SK-N-SH (cell line): ENCODE results near the gene AGRP. TPM values are rescaled to one million over a fixed set of nuclear protein-coding genes. Genes with fewer than 3 reads are reported as not detected.
A peak's percentile ranks its signal among the peaks of the same experiment; 100 is the strongest.

ENCODE experiments used
- CTCF ChIA-PET: fragments of 300-600, 350-600 bp; formaldehyde crosslinking; extraction: SDS; loops from one replicate; lab custom pipeline; 2021; lab: Yijun Ruan, JAX
- POLR2A ChIA-PET: fragments of 350-600 bp; sonication (Branson Sonifier 250); formaldehyde crosslinking; extraction: SDS; loops from one replicate; lab custom pipeline; 2020; ENCODE audit warnings: antibody characterized with exemption, inconsistent platforms; lab: Yijun Ruan, JAX
- DNase-seq: peaks from one replicate; pipeline ENCODE4 v3.0.0; 2012
- H2AFZ ChIP-seq: fragments of 200-600 bp; sonication (generic); 2 replicates; pipeline ENCODE4 v1.8.1; 2016; ENCODE audit warnings: antibody characterized with exemption, mild to moderate bottlenecking, low read depth
- H3F3A ChIP-seq: fragments of 200-600 bp; sonication (generic); replicated peaks from 2 replicates; pipeline ENCODE3; 2016; ENCODE audit warnings: antibody characterized with exemption, mild to moderate bottlenecking; ENCODE audit not compliant: insufficient read depth
- H3K27ac ChIP-seq, 2 experiments: fragments of 200-500 bp in 1 of 2; fragments of 200-600 bp in 1 of 2; sonication (Bioruptor generic) in 1 of 2; sonication (generic), shearing (Covaris generic) in 1 of 2; 2 replicates each; pipeline versions ENCODE4 v1.5.1 to v1.6.1; 2014 to 2016; ENCODE audit warnings: low read depth in 2 of 2, inconsistent platforms in 1 of 2, low read length in 1 of 2, mild to moderate bottlenecking in 1 of 2, mixed read lengths in 1 of 2
- H3K27me3 ChIP-seq: fragments of 200-600 bp; sonication (generic), shearing (Covaris generic); 2 replicates; pipeline ENCODE4 v1.6.1; 2016; ENCODE audit warnings: mixed run types; ENCODE audit not compliant: insufficient read depth
- H3K36me3 ChIP-seq, 2 experiments: fragments of 200-500 bp in 1 of 2; fragments of 200-600 bp in 1 of 2; sonication (Bioruptor generic) in 1 of 2; sonication (generic) in 1 of 2; replicated peaks in 1 of 2; 2 replicates each; pipeline versions ENCODE3 to v1.5.1; 2014 to 2016; ENCODE audit warnings: low read length in 1 of 2, mild to moderate bottlenecking in 1 of 2; ENCODE audit not compliant: insufficient read depth in 2 of 2, control insufficient read depth in 1 of 2
- H3K4me1 ChIP-seq, 2 experiments: fragments of 200-500 bp in 1 of 2; fragments of 200-600 bp in 1 of 2; sonication (Bioruptor generic) in 1 of 2; sonication (generic), shearing (Covaris generic) in 1 of 2; 2 replicates each; pipeline versions ENCODE4 v1.5.1 to v1.6.1; 2014 to 2016; ENCODE audit warnings: low read depth in 1 of 2, low read length in 1 of 2, mixed run types in 1 of 2; ENCODE audit not compliant: insufficient read depth in 2 of 2, control insufficient read depth in 1 of 2
- H3K4me2 ChIP-seq: fragments of 200-600 bp; sonication (generic), shearing (Covaris generic); 2 replicates; pipeline ENCODE4 v1.6.1; 2017; ENCODE audit warnings: mixed run types
- H3K4me3 ChIP-seq, 2 experiments: fragments of 200-500 bp in 1 of 2; fragments of 200-600 bp in 1 of 2; sonication (Bioruptor generic) in 1 of 2; sonication (generic), shearing (Covaris generic) in 1 of 2; 2 replicates each; pipeline versions ENCODE4 v1.5.1 to v1.8.1; 2014 to 2016; ENCODE audit warnings: low read depth in 2 of 2, inconsistent platforms in 1 of 2, low read length in 1 of 2, mild to moderate bottlenecking in 1 of 2, mixed read lengths in 1 of 2, moderate library complexity in 1 of 2
- H3K79me2 ChIP-seq: fragments of 200-600 bp; sonication (generic); 2 replicates; pipeline ENCODE4 v1.8.1; 2017; ENCODE audit warnings: mild to moderate bottlenecking; ENCODE audit not compliant: insufficient read depth
- H3K9ac ChIP-seq: fragments of 200-600 bp; sonication (generic); 2 replicates; pipeline ENCODE4 v1.6.1; 2017; ENCODE audit warnings: mixed run types
- H3K9me2 ChIP-seq: fragments of 200-600 bp; sonication (generic); 2 replicates; pipeline ENCODE4 v1.6.1; 2017; ENCODE audit warnings: mixed run types
- H3K9me3 ChIP-seq: fragments of 200-600 bp; sonication (generic); 2 replicates; pipeline ENCODE4 v1.6.1; 2017; ENCODE audit warnings: mixed run types, mild to moderate bottlenecking, moderate library complexity
- H4K20me1 ChIP-seq: fragments of 200-600 bp; sonication (generic); 2 replicates; pipeline ENCODE4 v1.6.1; 2017; ENCODE audit warnings: mild to moderate bottlenecking, mixed run types; ENCODE audit not compliant: insufficient read depth
- CTCF ChIP-seq: fragments of 200-600 bp; sonication (generic); IDR thresholded peaks from 2 replicates; pipeline ENCODE4 v1.6.1; 2017; ENCODE audit warnings: antibody characterized with exemption, mild to moderate bottlenecking, moderate library complexity
- ELF1 ChIP-seq: IDR thresholded peaks from 2 replicates; pipeline ENCODE4 v1.4.0; 2012
- EP300 ChIP-seq, 2 experiments: IDR thresholded peaks; 2 replicates each; pipeline versions ENCODE4 v1.4.0 to v1.6.1; 2012; ENCODE audit warnings: borderline replicate concordance in 1 of 2, low read depth in 1 of 2, low read length in 1 of 2
- GABPA ChIP-seq: IDR thresholded peaks from 2 replicates; pipeline ENCODE4 v1.4.0; 2012; ENCODE audit warnings: low read depth, mild to moderate bottlenecking
- IRF3 ChIP-seq: fragments of 150-350 bp; IDR thresholded peaks from 2 replicates; pipeline ENCODE4 v1.6.1; 2016; ENCODE audit warnings: mild to moderate bottlenecking, low read depth, low read length
- MXI1 ChIP-seq: IDR thresholded peaks from 2 replicates; pipeline ENCODE4 v1.6.1; 2012; ENCODE audit warnings: mild to moderate bottlenecking, low read depth, low read length, improper control_type of control experiment
- NFIC ChIP-seq: IDR thresholded peaks from 2 replicates; pipeline ENCODE4 v1.4.0; 2012; ENCODE audit warnings: borderline replicate concordance
- POLR2AphosphoS5 ChIP-seq: IDR thresholded peaks from 2 replicates; pipeline ENCODE4 v1.6.1; 2012; ENCODE audit warnings: low read depth, low read length
- RAD21 ChIP-seq: IDR thresholded peaks from 2 replicates; pipeline ENCODE4 v1.6.1; 2012; ENCODE audit warnings: mild to moderate bottlenecking, low read length
- RCOR1 ChIP-seq: fragments of 150-350 bp; IDR thresholded peaks from 2 replicates; pipeline ENCODE4 v1.6.1; 2017; ENCODE audit warnings: antibody characterized with exemption, low read length
- RFX5 ChIP-seq: IDR thresholded peaks from 2 replicates; pipeline ENCODE4 v1.6.1; 2012; ENCODE audit warnings: mild to moderate bottlenecking, improper control_type of control experiment, low read length
- RXRA ChIP-seq: IDR thresholded peaks from 2 replicates; pipeline ENCODE4 v1.4.0; 2012; ENCODE audit warnings: low read depth, mild to moderate bottlenecking, borderline replicate concordance
- SIN3A ChIP-seq: IDR thresholded peaks from 2 replicates; pipeline ENCODE4 v1.6.1; 2012; ENCODE audit warnings: low read depth, mild to moderate bottlenecking, low read length, moderate library complexity, borderline replicate concordance
- SMC3 ChIP-seq: IDR thresholded peaks from 2 replicates; pipeline ENCODE4 v1.6.1; 2012; ENCODE audit warnings: low read depth, low read length, improper control_type of control experiment
- TCF12 ChIP-seq: IDR thresholded peaks from 2 replicates; pipeline ENCODE4 v1.4.0; 2012
- WGBS: methylation state at CpG from one replicate; pipeline ENCODE4 v1.1.6; 2017; ENCODE audit warnings: low lambda C conversion rate; 5-methylcytosine and 5-hydroxymethylcytosine counted together
- polyA plus RNA-seq, 3 experiments: library from polyadenylated mRNA; depleted of rRNA; stranded (reverse); fragments of >200 nt; gene quantifications; 2 replicates each; pipeline ENCODE4 v1.2.3, GENCODE V29; 2012
- TF ChIP-seq, protein P1 (sequence below): IDR thresholded peaks from 2 replicates; pipeline ENCODE4 v1.4.0; 2012; ENCODE audit warnings: low read depth, borderline replicate concordance

AGRP gene
- polyA plus RNA-seq, 1 of the 3 experiments (the other 2 are of a cell fraction) = not detected

DNA sequence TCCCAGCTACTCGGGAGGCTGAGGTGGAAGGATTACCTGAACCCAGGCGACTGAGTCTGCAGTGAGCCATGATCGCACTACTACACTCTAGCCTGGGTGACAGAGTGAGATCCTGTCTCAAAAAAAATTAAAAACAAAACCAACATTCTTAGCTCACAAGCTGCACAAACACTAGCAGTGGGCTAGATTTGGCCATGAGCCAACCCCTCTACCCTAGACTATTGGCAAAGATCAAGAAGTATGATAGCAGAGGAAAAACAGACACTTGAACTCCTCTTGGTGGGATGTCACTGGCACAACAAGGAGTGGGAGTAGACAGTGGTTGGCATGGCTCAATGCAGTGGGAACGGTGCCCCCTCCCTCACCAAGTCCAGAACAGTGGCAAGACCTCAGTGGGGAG lies 25.7 kb upstream of the AGRP start:
- no peaks in the 10 kb centered on the region for H3K79me2 ChIP-seq

GRCh38 chr16:67506468-67506867 lies 23.1 kb upstream of the AGRP start:
- H3K9ac ChIP-seq = no peak overlapping the region
- no peaks in the 10 kb centered on the region for H3K79me2 ChIP-seq
- no peaks in the 10 kb centered on the region for H4K20me1 ChIP-seq
- H3K9me3 ChIP-seq = no peaks in the 10 kb centered on the region
- H3K9me2 ChIP-seq = no peaks in the 10 kb centered on the region
- 81% methylated on average over 8 of the region's 8 CpGs for WGBS
- TF ChIP-seq RXRA = no peak
- TF ChIP-seq POLR2AphosphoS5 = no peak
- TF ChIP-seq MXI1 = no peak
- no peak for TF ChIP-seq GABPA
- no peak for TF ChIP-seq IRF3
- TF ChIP-seq, protein P1, sequence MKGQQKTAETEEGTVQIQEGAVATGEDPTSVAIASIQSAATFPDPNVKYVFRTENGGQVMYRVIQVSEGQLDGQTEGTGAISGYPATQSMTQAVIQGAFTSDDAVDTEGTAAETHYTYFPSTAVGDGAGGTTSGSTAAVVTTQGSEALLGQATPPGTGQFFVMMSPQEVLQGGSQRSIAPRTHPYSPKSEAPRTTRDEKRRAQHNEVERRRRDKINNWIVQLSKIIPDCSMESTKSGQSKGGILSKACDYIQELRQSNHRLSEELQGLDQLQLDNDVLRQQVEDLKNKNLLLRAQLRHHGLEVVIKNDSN = no peak
- TF ChIP-seq CTCF = no peak
- no peak for TF ChIP-seq SMC3
- no peak for TF ChIP-seq TCF12
- no peak for TF ChIP-seq RCOR1
- no peaks in the 10 kb centered on the region for H3K27me3 ChIP-seq
- POLR2A ChIA-PET = interaction anchor here (0.6 kb wide), 1 partner anchor 20 kb away, joined by 3 read pairs; no protein-coding TSS in a partner anchor
- no peak for DNase-seq
- H3K27ac ChIP-seq = no peak overlapping the region
- no peak overlapping the region for H3K4me2 ChIP-seq
- H3K4me1 ChIP-seq = no peaks in the 10 kb centered on the region
- H2AFZ ChIP-seq = no peak overlapping the region
- no peaks in the 10 kb centered on the region for H3F3A ChIP-seq
- H3K36me3 ChIP-seq = no peaks in the 10 kb centered on the region
- CTCF ChIA-PET = interaction anchor here (1.0 to 4.4 kb wide), 3 partner anchors 12 to 25 kb away, joined by 3 to 17 read pairs (median 10); partner anchors contain the start of gene ATP6V0D1
- no peak overlapping the region for H3K4me3 ChIP-seq

More for the DNA sequence above, 25.7 kb upstream of the AGRP start:
- Histone ChIP-seq H3K4me2 (no peak overlapping the region), H3F3A (no peaks in the 10 kb centered on the region), H3K9ac (no peak overlapping the region), H3K27me3 (no peaks in the 10 kb centered on the region), H4K20me1 (no peaks in the 10 kb centered on the region), H3K9me2 (no peaks in the 10 kb centered on the region), H3K9me3 (no peaks in the 10 kb centered on the region), H3K27ac (no peak overlapping the region), H2AFZ (no peak overlapping the region), H3K4me3 (no peak overlapping the region), H3K4me1 (no peaks in the 10 kb centered on the region), H3K36me3 (no peaks in the 10 kb centered on the region)
- ChIA-PET CTCF (interaction anchor here (0.7 to 3.7 kb wide), 3 partner anchors 10 to 15 kb away, joined by 3 to 19 read pairs (median 10); no protein-coding TSS in a partner anchor), POLR2A (no interaction called here)
- DNase-seq = no peak
- 85% methylated on average over 4 of the region's 4 CpGs for WGBS
- TF ChIP-seq SIN3A = no peak
- TF ChIP-seq NFIC = peak; percentile 26; the same call in 1 of the 2 replicates
- TF ChIP-seq RAD21 = no peak
- TF ChIP-seq ELF1 = no peak
- no peak for TF ChIP-seq GABPA
- TF ChIP-seq RFX5 = no peak
- TF ChIP-seq EP300 (IDR thresholded peaks at IDR 0.05; ENCODE audit: borderline replicate concordance in 1 of 2, low read depth in 1 of 2, low read length in 1 of 2) = no peak
